GM12801 (cell line): ENCODE data around the gene AGAP1.

Experiments
- TF ChIP-seq, protein P1 (sequence below): IDR thresholded peaks from one replicate; pipeline ENCODE4 v1.5.1; 2011; ENCODE audit warnings: control low read depth; ENCODE audit not compliant: insufficient read length; ENCODE audit errors: extremely low read depth

The AGAP1 gene

DNA sequence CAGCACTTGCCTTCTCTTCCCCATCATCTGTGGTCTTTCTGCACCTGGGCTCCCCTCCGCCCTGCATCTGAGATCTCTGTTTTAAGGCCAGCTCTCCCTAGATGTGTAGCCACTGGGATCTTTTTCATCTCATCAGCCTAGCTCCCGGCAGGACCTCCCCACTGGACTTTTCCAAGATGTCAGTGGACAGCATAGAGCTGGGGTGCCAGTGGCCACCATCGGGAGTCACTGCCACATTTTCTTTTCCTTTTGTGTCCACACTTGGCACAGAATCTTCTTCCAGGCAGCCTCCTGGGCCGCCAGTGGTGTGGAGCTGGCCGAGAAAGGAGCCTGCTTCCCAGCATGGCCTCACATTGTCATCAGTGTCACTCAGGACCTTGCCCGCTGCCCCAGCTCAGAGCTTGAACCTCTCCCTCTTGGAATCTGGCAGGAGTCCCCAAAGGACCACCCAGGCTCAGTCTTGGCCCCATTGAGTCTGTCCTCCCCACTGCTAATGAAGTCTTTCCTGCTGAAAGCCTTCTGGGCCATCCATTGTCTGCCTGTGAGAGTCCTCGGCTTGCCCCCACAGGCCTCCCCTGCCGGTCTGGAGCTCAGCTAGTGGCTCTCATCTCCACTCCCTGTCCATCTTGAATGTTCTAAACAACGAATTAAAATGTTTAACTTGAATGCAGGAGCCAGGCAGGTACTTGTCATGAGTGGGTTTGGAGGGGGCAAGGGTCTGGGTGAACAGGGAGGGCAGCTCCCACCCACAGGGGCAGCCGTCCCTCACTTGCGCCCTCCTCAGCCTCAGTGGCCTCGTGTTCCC is 349.9 kb downstream of the AGAP1 start:
- TF ChIP-seq, protein P1, sequence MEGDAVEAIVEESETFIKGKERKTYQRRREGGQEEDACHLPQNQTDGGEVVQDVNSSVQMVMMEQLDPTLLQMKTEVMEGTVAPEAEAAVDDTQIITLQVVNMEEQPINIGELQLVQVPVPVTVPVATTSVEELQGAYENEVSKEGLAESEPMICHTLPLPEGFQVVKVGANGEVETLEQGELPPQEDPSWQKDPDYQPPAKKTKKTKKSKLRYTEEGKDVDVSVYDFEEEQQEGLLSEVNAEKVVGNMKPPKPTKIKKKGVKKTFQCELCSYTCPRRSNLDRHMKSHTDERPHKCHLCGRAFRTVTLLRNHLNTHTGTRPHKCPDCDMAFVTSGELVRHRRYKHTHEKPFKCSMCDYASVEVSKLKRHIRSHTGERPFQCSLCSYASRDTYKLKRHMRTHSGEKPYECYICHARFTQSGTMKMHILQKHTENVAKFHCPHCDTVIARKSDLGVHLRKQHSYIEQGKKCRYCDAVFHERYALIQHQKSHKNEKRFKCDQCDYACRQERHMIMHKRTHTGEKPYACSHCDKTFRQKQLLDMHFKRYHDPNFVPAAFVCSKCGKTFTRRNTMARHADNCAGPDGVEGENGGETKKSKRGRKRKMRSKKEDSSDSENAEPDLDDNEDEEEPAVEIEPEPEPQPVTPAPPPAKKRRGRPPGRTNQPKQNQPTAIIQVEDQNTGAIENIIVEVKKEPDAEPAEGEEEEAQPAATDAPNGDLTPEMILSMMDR, result no peak

DNA sequence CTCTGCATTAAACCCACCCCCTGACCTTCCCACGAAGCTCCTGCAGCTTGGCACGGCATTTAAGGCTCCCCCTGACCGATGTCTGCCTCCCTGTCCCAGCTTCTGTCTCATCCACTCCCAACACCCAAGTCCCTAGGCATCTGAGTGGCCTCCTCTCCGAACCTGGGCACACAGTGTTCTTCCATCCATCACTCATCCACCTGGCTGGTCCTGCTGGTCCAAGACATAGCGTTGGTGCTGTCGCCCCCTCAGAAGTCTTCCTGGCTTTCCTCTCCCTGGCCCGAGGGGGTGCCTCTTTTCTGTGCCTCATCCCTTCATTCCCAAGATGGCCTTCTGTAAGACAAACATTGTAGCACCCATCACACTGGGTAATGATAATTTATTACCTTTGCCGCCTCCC is 350.7 kb downstream of the AGAP1 start:
- TF ChIP-seq, protein P1, result no peak

DNA sequence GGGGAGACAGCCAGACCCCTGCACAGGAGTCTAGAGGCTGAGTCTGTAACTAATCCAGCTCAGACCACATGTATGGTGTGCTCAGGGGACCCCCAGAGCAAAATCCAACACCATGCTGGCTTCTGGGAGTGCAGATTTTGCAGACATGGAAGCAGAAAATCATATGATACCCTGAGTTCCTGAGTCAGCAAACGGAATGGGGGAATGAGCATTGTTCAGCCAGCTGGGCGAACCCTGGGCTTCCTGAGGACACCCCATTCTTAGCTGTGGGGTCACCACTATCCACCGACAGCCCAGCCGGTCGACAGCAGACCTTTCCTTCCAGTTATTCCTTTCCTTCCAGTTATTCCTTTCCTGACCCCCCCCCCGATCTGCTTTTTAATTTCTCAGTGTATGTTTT is 351.4 kb downstream of the AGAP1 start:
- TF ChIP-seq, protein P1, result no peak

DNA sequence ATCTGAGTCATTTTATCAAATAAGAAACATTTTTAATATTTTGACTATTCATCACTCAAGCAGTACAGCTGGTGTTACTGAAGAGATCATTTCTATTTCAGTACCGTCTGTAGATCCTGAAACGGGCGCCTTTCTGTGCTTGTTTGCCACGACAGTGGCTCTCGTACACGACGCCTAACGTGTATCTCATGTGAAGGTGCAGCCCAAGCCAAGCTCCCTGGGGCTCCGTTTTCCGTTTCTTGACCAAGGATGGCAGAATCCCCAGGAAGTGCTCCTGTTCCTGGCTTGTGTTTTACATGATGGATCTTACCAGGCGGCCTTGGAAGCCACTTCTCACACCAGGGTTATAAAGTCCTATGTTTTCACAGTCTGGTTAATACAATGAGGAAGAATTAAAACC is 353.7 kb downstream of the AGAP1 start:
- TF ChIP-seq, protein P1, result no peak

DNA sequence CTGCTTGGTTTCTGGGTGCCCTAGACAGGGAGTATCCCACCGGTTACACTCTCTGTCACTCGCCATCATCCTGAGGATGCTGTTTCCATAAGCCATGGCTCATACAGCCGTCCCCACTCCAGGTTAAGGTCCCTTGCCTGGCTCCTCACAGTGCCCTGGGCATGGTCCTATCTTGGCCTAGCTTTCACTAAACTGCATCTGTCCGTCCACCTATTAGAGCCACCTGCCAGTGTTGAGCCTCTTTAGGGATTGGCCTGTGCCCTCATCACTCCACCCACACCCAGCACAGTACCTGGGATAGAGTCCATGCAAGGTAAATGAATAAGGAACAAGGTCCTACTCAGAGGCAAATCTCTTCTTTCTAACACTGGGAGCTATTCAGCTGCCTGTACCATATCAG is 354.2 kb downstream of the AGAP1 start:
- TF ChIP-seq, protein P1, result no peak

DNA sequence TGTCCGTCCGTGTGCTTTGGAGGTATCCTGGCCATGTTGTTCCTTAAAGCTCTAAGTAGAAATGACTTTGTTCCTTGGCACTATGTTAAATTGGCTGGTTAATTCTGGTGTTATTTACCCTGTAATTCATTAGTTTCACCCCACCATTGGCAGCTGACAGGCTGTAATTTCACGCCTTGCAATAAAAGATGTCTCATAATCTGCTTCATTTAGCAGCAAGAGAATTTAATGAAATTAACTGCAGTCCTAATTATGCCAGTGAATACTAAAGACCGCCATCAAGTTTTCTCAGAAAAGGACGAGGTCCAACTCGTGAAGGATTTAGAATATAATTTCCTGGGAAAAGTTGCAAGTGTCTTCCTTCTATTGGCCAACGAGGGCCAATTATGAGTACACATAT is 355.1 kb downstream of the AGAP1 start:
- TF ChIP-seq, protein P1, result no peak

DNA sequence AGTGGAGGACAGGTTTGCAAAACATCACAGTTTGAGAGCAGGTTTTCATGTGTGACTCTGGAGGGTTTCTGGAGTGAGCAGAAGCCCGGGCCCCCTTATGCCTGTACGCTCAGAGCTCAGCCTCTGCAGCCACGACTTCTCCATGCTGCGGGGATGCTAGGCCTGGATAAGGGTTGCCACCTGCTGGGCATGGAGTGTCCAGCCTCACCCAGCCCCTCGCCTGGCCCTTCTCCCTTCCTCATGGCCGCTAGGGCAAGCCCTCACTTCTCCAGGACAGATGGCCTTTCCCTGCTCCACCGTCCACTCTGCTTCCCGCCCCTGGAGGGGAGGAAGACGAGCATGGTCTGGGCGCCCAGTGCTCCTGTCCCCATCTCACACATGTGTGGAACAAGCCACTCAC is 355.6 kb downstream of the AGAP1 start:
- TF ChIP-seq, protein P1, result no peak

DNA sequence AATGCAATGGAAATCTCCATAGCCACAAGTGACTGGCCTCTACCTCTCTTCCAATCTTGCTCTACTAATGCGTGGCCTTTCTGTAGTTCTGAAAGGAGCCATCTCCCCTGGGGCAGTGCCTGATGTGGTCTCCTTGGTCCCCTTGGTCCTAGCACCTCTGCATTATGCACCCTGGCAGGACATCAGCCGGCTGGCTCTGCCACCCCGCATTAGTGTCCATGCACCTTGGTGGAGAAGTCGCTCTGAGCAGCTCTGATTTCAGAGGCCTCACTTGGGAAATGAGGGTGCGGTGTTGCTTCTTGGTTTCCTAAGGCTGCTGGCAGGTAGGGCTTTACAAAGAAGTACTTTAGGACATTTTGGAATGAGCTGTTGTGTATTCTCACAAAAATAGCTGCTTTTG is 356.4 kb downstream of the AGAP1 start:
- TF ChIP-seq, protein P1, result no peak
